Psoas muscle (tissue), 8 donors: ENCODE data around the gene SEMA6D. TPM values are rescaled to one million over a fixed set of nuclear protein-coding genes. Genes with fewer than 3 reads are reported as not detected.

Experiments
- ATAC-seq, 4 donors: fragments of 200-7000 bp; cut with Tn5 transposase; one replicate each; pipeline ENCODE4 v1.9.1; 2020; ENCODE audit warnings: moderate library complexity in 3 of 4, mild to moderate bottlenecking in 2 of 4
- DNase-seq, 2 donors: peaks; one replicate each; pipeline ENCODE4 v3.0.0-alpha.2; 2020
- H3K27ac ChIP-seq: fragments of 200-600 bp; one replicate; pipeline ENCODE4 v1.8.0; 2022
- H3K27me3 ChIP-seq, 3 donors: fragments of 200-600 bp in 1 of 3; one replicate each; pipeline versions ENCODE4 v1.6.1 to v1.8.0; 2013 to 2022; ENCODE audit warnings: low read length in 2 of 3, mild to moderate bottlenecking in 2 of 3, moderate library complexity in 1 of 3; ENCODE audit not compliant: insufficient read depth in 3 of 3
- H3K36me3 ChIP-seq, 2 donors: fragments of 200-600 bp in 1 of 2; one replicate each; pipeline versions ENCODE4 v1.6.1 to v1.8.0; 2013 to 2022; ENCODE audit warnings: low read depth in 1 of 2, mild to moderate bottlenecking in 1 of 2, moderate library complexity in 1 of 2; ENCODE audit not compliant: insufficient read depth in 1 of 2
- H3K4me1 ChIP-seq: fragments of 200-600 bp; one replicate; pipeline ENCODE4 v1.8.0; 2022
- H3K4me3 ChIP-seq: fragments of 200-600 bp; one replicate; pipeline ENCODE4 v1.8.0; 2022; ENCODE audit warnings: mild to moderate bottlenecking
- H3K9me3 ChIP-seq: fragments of 200-600 bp; one replicate; pipeline ENCODE4 v1.8.0; 2022
- CTCF ChIP-seq: fragments of 200-600 bp; IDR thresholded peaks from one replicate; pipeline ENCODE4 v1.8.0; 2022; ENCODE audit warnings: antibody characterized with exemption
- WGBS, 3 donors: extraction: QIAGEN DNeasy Blood & Tissue Kit; methylation state at CpG; one replicate each; pipeline versions ENCODE4 v1.1.6 to v1.1.7; 2013; 5-methylcytosine and 5-hydroxymethylcytosine counted together
- intact Hi-C, 2 donors: fragments of 100-400 bp; cut with DNase I; formaldehyde crosslinking; loops; one replicate each; pipeline versions ENCODE4 v1.11.0 to v1.14.2; 2022
- polyA plus RNA-seq, 3 donors: library from polyadenylated mRNA; stranded (reverse); fragments of 200-250 nt; gene quantifications; one replicate each; pipeline ENCODE4 v1.2.3, GENCODE V29; 2013
- total RNA-seq, 4 donors: library from RNA; stranded (reverse); fragmentation: NEBNext Ultra II Directional in 2 of 4; extraction: Animal tissue kit (Norgen Biotek cat#: 25700) in 2 of 4; gene quantifications; one replicate each; pipeline versions ENCODE4 v1.2.1 to v1.2.4, GENCODE V29; 2021 to 2023
- donor health status: healthy with polysubstance abuse.
- donor health status: DM: no; HTN: no; CAD: no; lungs with moderate emphysema.
- donor health status: Bipolar disorder and iron deficiency.
- donor health status: healthy.
- donor health status: DM: yes; HTN: yes; CAD: no.
- donor health status: DM: no; HTN: no; CAD: no.
- donor health status: DM: no; HTN: no; CAD: no.
- donor health status: DM: yes; HTN: yes; CAD: no.

Gene SEMA6D
- total and polyA plus RNA-seq, 7 donors = 1.1 to 7.4 (median 3.6) TPM

DNA sequence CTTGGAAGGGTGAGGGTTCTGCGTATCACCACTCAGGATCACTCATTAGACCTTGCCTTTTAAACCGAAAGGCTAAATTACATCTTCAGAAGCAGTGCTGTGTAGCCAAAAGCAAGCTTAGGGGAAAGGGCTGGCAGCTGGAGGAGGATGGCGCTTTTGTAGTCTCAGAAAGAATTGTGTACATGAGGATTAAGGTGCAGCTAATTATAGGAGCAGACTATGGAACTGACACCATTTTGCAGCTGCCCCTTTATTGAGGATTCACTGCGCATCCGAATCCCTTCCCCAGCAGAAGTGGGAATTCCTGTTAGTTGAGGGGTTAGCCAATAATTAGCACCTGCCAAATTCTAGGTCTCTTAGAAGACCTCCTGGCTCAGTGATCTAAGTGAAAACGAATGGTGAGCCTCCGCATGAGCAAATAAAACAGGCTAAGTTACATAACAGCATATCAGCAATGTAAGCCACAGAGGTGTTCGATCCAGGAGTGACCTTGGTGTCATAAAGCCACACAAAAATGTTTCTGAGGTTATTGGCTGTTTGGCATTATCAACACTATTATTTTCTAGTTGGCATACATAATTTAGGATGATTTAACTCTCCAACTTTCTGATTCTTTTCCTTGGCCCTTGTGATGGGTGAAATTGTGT, 42.6 kb upstream of the SEMA6D start:
- H3K4me3 ChIP-seq = no peak overlapping the region
- no peak for TF ChIP-seq CTCF
- intact Hi-C loops = no loop called here
- no peak for ATAC-seq
- H3K36me3 ChIP-seq = no peaks in the 10 kb centered on the region
- no peak overlapping the region for H3K27ac ChIP-seq
- no peaks in the 10 kb centered on the region for H3K4me1 ChIP-seq
- H3K27me3 ChIP-seq = no peaks in the 10 kb centered on the region
- 81 to 83% (median 82%) methylated on average over 8 of the region's 8 CpGs for WGBS, 3 donors
- H3K9me3 ChIP-seq = no peaks in the 10 kb centered on the region
- no peak for DNase-seq

- Histone ChIP-seq H3K4me3 (no peak overlapping the region), H3K36me3 (no peaks in the 10 kb centered on the region), H3K27ac (no peak overlapping the region), H3K27me3 (no peaks in the 10 kb centered on the region), H3K4me1 (no peaks in the 10 kb centered on the region), H3K9me3 (no peaks in the 10 kb centered on the region)
- DNase-seq (no peak), ATAC-seq (no peak)
- no peak for TF ChIP-seq CTCF
- intact Hi-C loops = no loop called here
- 82 to 88% (median 86%) methylated on average over 3 of the region's 3 CpGs for WGBS, 3 donors
Observed at GRCh38 chr15:47675735-47676134, 41.6 kb upstream of the SEMA6D start.

GRCh38 chr15:47678040-47678439, 39.3 kb upstream of the SEMA6D start:
- no peak for ATAC-seq
- intact Hi-C loops = no loop called here
- TF ChIP-seq CTCF = no peak
- no peak overlapping the region for H3K4me3 ChIP-seq
- no peaks in the 10 kb centered on the region for H3K27me3 ChIP-seq
- H3K36me3 ChIP-seq = no peaks in the 10 kb centered on the region
- no peaks in the 10 kb centered on the region for H3K4me1 ChIP-seq
- no peak overlapping the region for H3K27ac ChIP-seq
- DNase-seq = no peak
- H3K9me3 ChIP-seq = no peaks in the 10 kb centered on the region
- 57 to 71% (median 65%) methylated on average over 1 of the region's 1 CpG for WGBS, 3 donors

- Histone ChIP-seq H3K27ac (no peak overlapping the region), H3K4me3 (no peak overlapping the region), H3K9me3 (no peaks in the 10 kb centered on the region), H3K36me3 (no peaks in the 10 kb centered on the region), H3K27me3 (no peaks in the 10 kb centered on the region), H3K4me1 (no peaks in the 10 kb centered on the region)
- intact Hi-C loops = no loop called here
- TF ChIP-seq CTCF = no peak
- ATAC-seq = no peak
- no peak for DNase-seq
- WGBS, 3 donors = 82 to 88% (median 82%) methylated on average over 4 of the region's 4 CpGs
Observed at GRCh38 chr15:47682661-47683060, 34.6 kb upstream of the SEMA6D start.
